Endothelial cell of umbilical vein (primary cell): Measurements from ENCODE around the gene KIF25. TPM values are rescaled to one million over a fixed set of nuclear protein-coding genes. Genes with fewer than 3 reads are reported as not detected.

ENCODE experiments used
- BruUV-seq: library from RNA; stranded (reverse); fragments of 400-500 nt; replicated peaks from 2 replicates; lab custom pipeline; 2021; lab: Mats Ljungman, UMichigan
- CTCF ChIA-PET: fragments of 300-600, 350-600 bp; sonication (Branson Sonifier 250); formaldehyde crosslinking; loops from one replicate; lab custom pipeline; 2021; ENCODE audit warnings: antibody characterized with exemption, inconsistent platforms; lab: Charles Lee
- POLR2A ChIA-PET: fragments of 300-600, 350-600 bp; sonication (Branson Sonifier 250); formaldehyde crosslinking; loops from one replicate; lab custom pipeline; 2021; ENCODE audit warnings: antibody characterized with exemption, inconsistent platforms; lab: Charles Lee
- DNase-seq: peaks from one replicate; pipeline ENCODE4 v3.0.0-alpha.2; 2011; ENCODE audit warnings: low read depth, low spot score
- FAIRE-seq: peaks from 2 replicates; lab custom pipeline; 2011; peaks lifted over from hg19 to GRCh38; lab: Jason Lieb, UNC
- H2AFZ ChIP-seq: 2 replicates; pipeline ENCODE4 v1.6.0; 2012; ENCODE audit warnings: low read depth, low read length, control low read depth, inconsistent platforms
- H3K27ac ChIP-seq: 2 replicates; pipeline ENCODE4 v1.5.1; 2011; ENCODE audit warnings: low read depth, mild to moderate bottlenecking, control low read depth, low read length, moderate library complexity; ENCODE audit not compliant: insufficient read depth
- H3K27me3 ChIP-seq, 2 experiments: 2 replicates each; pipeline versions ENCODE4 v1.6.0 to v1.6.1; 2011; ENCODE audit warnings: low read length in 2 of 2, mixed read lengths in 1 of 2; ENCODE audit not compliant: control insufficient read depth in 2 of 2, insufficient read depth in 2 of 2
- H3K36me3 ChIP-seq, 2 experiments: 2 replicates in 1 of 2; 3 replicates in 1 of 2; pipeline ENCODE4 v1.5.1; 2011; ENCODE audit warnings: low read length in 2 of 2, mild to moderate bottlenecking in 1 of 2, moderate library complexity in 1 of 2; ENCODE audit not compliant: control insufficient read depth in 2 of 2, insufficient read depth in 2 of 2; ENCODE audit errors: extremely low read depth in 1 of 2
- H3K4me1 ChIP-seq: 3 replicates; pipeline ENCODE4 v1.5.1; 2011; ENCODE audit warnings: mild to moderate bottlenecking, low read length; ENCODE audit not compliant: control insufficient read depth, insufficient read depth; ENCODE audit errors: extremely low read depth
- H3K4me2 ChIP-seq: 2 replicates; pipeline ENCODE4 v1.6.1; 2011; ENCODE audit warnings: low read length, control low read depth, mixed read lengths; ENCODE audit not compliant: insufficient read depth
- H3K4me3 ChIP-seq, 3 experiments: fragments of 200-600 bp in 1 of 3; sonication (generic), shearing (Covaris generic) in 1 of 3; replicated peaks in 1 of 3; 2 replicates each; pipeline ENCODE4 v1.5.1; 2011 to 2016; ENCODE audit warnings: control low read depth in 3 of 3, low read length in 3 of 3, mild to moderate bottlenecking in 2 of 3, inconsistent platforms in 1 of 3, low read depth in 1 of 3, moderate library complexity in 1 of 3; ENCODE audit not compliant: insufficient read depth in 1 of 3
- H3K79me2 ChIP-seq: 2 replicates; pipeline ENCODE4 v1.6.0; 2012; ENCODE audit warnings: low read length, inconsistent platforms; ENCODE audit not compliant: control insufficient read depth, insufficient read depth
- H3K9ac ChIP-seq: replicated peaks from 2 replicates; pipeline ENCODE3; 2011; ENCODE audit warnings: low read length, control low read depth; ENCODE audit not compliant: insufficient read depth; ENCODE audit errors: extremely low read depth
- H3K9me1 ChIP-seq: replicated peaks from 3 replicates; pipeline ENCODE4 v1.6.0; 2011; ENCODE audit warnings: mild to moderate bottlenecking, low read length; ENCODE audit not compliant: control insufficient read depth, insufficient read depth; ENCODE audit errors: extremely low read depth
- H3K9me3 ChIP-seq: replicated peaks from 2 replicates; pipeline ENCODE4 v1.5.1; 2012; ENCODE audit warnings: low read length, inconsistent platforms; ENCODE audit not compliant: control insufficient read depth, insufficient read depth
- H4K20me1 ChIP-seq: replicated peaks from 2 replicates; pipeline ENCODE3; 2011; ENCODE audit warnings: mild to moderate bottlenecking, low read length; ENCODE audit not compliant: control insufficient read depth, insufficient read depth; ENCODE audit errors: extremely low read depth
- CTCF ChIP-seq, 2 donors: IDR thresholded peaks; 1 replicate in 1 of 2; 2 replicates in 1 of 2; pipeline ENCODE4 v1.5.1; 2011; ENCODE audit warnings: low read length in 2 of 2, mild to moderate bottlenecking in 2 of 2, moderate library complexity in 2 of 2, control low read depth in 1 of 2, inconsistent platforms in 1 of 2, low read depth in 1 of 2; ENCODE audit not compliant: insufficient read depth in 1 of 2; ENCODE audit errors: extremely low read depth in 1 of 2
- EZH2 ChIP-seq: IDR thresholded peaks from 2 replicates; pipeline ENCODE4 v1.6.1; 2012; ENCODE audit warnings: borderline replicate concordance, low read depth, mild to moderate bottlenecking, moderate library complexity, low read length, inconsistent platforms; ENCODE audit not compliant: severe bottlenecking
- FOS ChIP-seq: IDR thresholded peaks from 2 replicates; pipeline ENCODE4 v1.6.1; 2011; ENCODE audit warnings: mild to moderate bottlenecking, low read length, moderate library complexity, borderline replicate concordance; ENCODE audit not compliant: insufficient read depth
- GATA2 ChIP-seq: IDR thresholded peaks from 2 replicates; pipeline ENCODE4 v1.7.0; 2011; ENCODE audit warnings: low read depth, mild to moderate bottlenecking, moderate library complexity, mixed read lengths, low read length; ENCODE audit not compliant: insufficient read length, insufficient read depth
- POLR2A ChIP-seq: IDR thresholded peaks from 2 replicates; pipeline ENCODE4 v1.6.1; 2012; ENCODE audit warnings: low read depth, mild to moderate bottlenecking, control low read depth, low read length
- POLR2AphosphoS5 ChIP-seq: IDR thresholded peaks from 2 replicates; pipeline ENCODE4 v1.6.1; 2012; ENCODE audit warnings: low read depth, mild to moderate bottlenecking, control low read depth, low read length, moderate library complexity; ENCODE audit not compliant: insufficient read depth
- dilution Hi-C: fragments of 300-500 bp; cut with MboI; formaldehyde crosslinking; loops from one replicate; pipeline ENCODE4 v1.15.0; 2019; ENCODE audit warnings: low sequenced_read_pairs; ENCODE audit not compliant: extremely low pct_ligation_motif_present
- intact Hi-C: fragments of 100-400 bp; cut with micrococcal nuclease; formaldehyde crosslinking; loops from one replicate; pipeline ENCODE4 v1.10.0; 2022
- polyA plus RNA-seq, 4 experiments: library from polyadenylated mRNA; depleted of rRNA in 3 of 4; stranded (reverse) in 3 of 4; unstranded in 1 of 4; fragments of >200 nt; gene quantifications; 2 replicates each; pipeline versions ENCODE4 v1.2.1 to v1.2.3, GENCODE V29; 2011 to 2012; ENCODE audit warnings: missing spikeins in 1 of 4
- total RNA-seq: library from RNA; stranded (reverse); gene quantifications from 2 replicates; pipeline ENCODE4 v1.2.3, GENCODE V29; 2021

The KIF25 gene
- total and polyA plus RNA-seq, 2 donors (not counting 3 experiments of a cell fraction or from before 2014, with no cell fraction given), result not detected

- CTCF ChIA-PET, result interaction anchor here (1.2 to 1.4 kb wide), 2 partner anchors 12 to 22 kb away, joined by 3 to 4 read pairs; no protein-coding TSS in a partner anchor
- Histone ChIP-seq H3K9me3 (no peaks in the 10 kb centered on the region), H4K20me1 (no peaks in the 10 kb centered on the region), H3K27ac (no peak overlapping the region), H3K4me1 (peaks cover 6% of the 10 kb centered on the region), H3K27me3 (no peaks in the 10 kb centered on the region), H3K4me2 (no peak overlapping the region), H3K79me2 (no peaks in the 10 kb centered on the region), H3K9ac (no peak overlapping the region), H3K4me3 (no peak overlapping the region), H3K9me1 (no peaks in the 10 kb centered on the region), H3K36me3 (peaks cover 18% of the 10 kb centered on the region in 2 experiments), H2AFZ (no peak overlapping the region)
- TF ChIP-seq POLR2A (no peak), EZH2 (no peak), FOS (no peak), POLR2AphosphoS5 (no peak)
- intact Hi-C loops (no loop called here), dilution Hi-C loops (no loop called here)
- DNase-seq (no peak), FAIRE-seq (no peak)
- POLR2A ChIA-PET, result no interaction called here
- no TSS peak for BruUV-seq
Observed at GRCh38 chr6:167962711-167963110, 34.8 kb upstream of the KIF25 start.

GRCh38 chr6:167963589-167964057 lies 33.8 kb upstream of the KIF25 start:
- H3K4me3 ChIP-seq, result no peak overlapping the region
- POLR2A ChIA-PET, result no interaction called here
- H3K27me3 ChIP-seq, result no peaks in the 10 kb centered on the region
- peaks cover 15 to 19% of the 10 kb centered on the region in 2 experiments for H3K36me3 ChIP-seq
- H2AFZ ChIP-seq, result no peak overlapping the region
- CTCF ChIA-PET, result interaction anchor here (1.2 to 1.4 kb wide), 3 partner anchors 11 to 21 kb away, joined by 3 to 4 read pairs (median 3); no protein-coding TSS in a partner anchor
- no TSS peak for BruUV-seq
- no peak for FAIRE-seq
- dilution Hi-C loops (no loop called here), intact Hi-C loops (no loop called here)
- H3K4me1 ChIP-seq, result peaks cover 6% of the 10 kb centered on the region
- H3K79me2 ChIP-seq, result no peaks in the 10 kb centered on the region
- no peak overlapping the region for H3K27ac ChIP-seq
- no peak overlapping the region for H3K4me2 ChIP-seq
- DNase-seq, result no peak
- H3K9me1 ChIP-seq, result no peaks in the 10 kb centered on the region
- H3K9me3 ChIP-seq, result no peaks in the 10 kb centered on the region
- H3K9ac ChIP-seq, result no peak overlapping the region
- TF ChIP-seq CTCF (IDR thresholded peaks at IDR 0.05; ENCODE audit: extremely low read depth in 1 of 2, insufficient read depth in 1 of 2, low read depth in 1 of 2, low read length in 2 of 2) (no peak), GATA2 (no peak)
- no peaks in the 10 kb centered on the region for H4K20me1 ChIP-seq
